Endometrium (tissue), 2 donors: ENCODE measurements around the gene CLDN11.

Experiments used
- FAIRE-seq: peaks from 2 replicates; lab custom pipeline; 2012; peaks lifted over from hg19 to GRCh38; lab: Jason Lieb, UNC
- donor health status: control.
- donor health status: control.

The CLDN11 gene

DNA sequence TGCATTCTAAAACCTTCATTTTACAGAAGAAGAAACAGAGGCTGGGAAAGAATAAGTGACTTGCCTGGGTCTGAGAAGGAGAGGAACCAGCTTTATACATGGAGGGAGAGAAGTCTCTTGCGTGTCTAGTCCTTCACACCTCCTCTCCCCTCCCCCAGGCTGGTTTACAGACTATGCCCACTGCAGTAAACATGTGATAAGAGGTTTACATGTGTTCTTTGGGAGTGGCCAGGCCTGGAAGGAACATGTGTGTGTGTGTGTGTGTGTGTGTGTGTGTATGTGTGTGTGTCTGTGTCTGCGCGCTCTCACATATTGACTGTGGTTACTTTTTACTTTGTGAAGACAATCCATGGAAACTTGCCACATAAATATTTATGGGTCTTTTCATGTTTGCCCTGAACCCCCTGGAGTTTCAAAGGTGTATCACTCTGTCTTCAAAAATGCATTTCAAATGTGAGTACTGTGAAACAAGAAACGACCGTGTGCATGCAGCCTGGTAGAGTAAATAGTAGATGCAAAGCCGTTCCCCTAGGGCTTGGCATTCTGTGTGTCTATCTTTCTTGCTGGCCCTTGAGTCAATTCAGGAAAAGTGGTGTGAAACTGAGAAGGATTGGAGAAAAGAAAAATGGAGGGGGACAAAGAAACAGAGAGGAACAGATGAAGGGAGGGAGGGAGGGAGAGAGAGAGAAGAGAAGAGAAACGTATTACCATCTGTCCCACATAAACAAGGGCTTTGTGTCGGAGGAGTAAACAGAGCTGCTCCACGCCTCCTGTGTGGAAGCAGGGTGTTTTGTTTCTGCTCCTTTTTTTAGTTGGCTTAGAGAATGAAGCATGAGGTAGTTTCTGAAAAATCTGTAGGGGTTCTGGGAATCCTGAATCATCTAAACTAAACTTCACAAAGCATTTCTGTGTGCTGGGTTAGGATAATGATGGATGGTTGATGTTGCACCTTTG, 51.7 kb downstream of the CLDN11 start:
- FAIRE-seq: peak; percentile 77

DNA sequence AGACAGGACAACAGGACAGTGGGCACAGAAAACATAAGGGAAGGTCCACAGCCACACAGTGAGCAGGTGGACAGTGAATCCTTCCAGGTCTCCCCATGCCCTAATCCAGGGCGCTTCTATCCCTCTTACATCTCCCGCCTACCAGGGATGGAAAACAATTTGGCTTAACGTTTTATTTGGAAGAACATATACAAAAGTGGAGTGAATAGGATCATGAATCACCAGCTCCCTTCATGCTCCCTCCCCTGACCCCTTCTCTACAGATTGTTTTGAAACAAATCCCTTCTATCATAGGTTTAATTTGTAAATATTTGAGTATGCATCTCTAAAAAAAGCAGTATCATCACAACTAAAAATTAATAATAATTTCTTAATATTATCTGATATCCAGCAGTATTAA, 52.5 kb downstream of the CLDN11 start:
- no peak for FAIRE-seq

DNA sequence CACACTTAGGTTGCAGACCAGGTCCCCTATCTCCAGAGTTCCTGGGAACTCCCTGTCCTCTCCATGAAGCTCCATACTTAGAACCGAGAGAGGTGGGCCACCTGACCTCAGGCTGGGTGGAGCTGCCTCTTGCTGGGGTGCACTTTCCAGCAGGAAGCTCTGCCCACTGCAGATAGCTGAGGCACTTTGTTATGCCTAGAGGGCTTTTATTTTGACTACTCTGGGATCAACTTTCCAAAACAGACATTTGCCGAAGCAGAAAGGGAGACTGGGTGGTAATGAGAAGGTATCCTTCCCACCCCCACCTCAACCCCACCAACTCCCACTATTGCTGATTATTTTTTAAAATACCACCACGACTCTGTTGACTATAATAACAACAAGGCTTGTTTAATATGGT, 54.7 kb downstream of the CLDN11 start:
- FAIRE-seq: no peak

DNA sequence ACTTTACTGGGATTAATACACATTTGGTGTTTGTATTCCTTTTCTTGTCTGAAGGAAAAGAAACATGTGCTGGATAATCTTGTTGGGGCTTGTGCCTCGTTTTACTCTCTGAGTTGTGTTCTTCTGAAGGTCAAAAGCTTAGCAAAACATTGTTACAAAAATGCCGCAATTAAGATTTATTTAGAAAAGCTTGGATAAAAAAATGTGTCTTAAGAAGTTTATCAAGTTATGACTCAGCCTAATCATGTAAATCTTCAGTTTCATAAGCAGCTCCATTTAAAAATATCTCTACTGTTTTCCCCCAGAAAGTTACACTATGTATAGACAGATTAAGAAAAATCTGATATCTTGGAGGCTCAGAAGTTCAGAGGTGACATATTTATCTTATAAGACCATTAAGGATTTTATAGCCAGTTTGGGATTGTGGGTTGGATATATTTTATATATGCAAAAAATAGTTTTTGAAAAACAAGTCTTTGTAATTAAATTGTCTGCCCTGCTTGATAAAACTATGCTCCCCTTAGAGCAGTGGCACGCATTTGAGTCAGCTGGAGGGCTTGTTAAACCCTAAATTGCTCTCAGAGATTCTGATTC, 56.5 kb downstream of the CLDN11 start:
- FAIRE-seq: no peak

DNA sequence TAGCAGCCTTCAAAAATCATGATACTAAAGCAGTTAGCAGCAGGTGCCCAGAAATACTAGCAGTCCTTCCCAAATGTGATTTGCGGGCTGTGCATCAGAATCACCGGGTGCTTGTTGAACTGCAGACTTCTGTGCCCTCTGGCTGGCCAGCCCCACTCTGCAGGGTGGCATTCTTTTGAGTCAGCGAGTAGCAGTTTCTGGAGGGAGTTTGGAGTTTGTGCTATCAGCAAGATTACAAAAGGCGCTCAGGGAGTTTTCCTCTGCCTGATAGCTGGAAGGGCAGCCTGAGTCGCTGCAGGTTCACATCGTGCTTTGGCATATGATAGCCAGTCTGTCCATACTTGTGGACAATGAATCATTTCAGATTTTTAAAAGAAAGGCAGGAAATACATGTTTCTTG, 57.6 kb downstream of the CLDN11 start:
- no peak for FAIRE-seq

DNA sequence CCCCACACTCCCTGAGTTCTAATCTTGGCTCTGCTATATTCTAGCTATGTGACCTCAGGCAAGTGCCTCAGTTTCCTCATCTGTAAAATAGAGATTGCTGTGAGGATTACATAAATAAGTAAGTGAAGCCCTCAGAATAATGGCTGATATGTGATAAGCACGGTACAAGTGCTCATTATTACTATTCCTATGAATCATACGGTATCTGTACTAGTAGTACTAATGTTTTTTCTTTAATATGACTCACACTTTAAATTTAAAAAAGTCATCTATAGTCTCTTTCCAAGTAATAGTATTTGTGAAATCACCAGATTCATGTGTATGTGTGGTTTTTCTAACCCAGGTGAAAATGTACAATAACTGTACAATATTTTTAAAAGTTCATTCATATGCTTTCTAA, 58.7 kb downstream of the CLDN11 start:
- no peak for FAIRE-seq

DNA sequence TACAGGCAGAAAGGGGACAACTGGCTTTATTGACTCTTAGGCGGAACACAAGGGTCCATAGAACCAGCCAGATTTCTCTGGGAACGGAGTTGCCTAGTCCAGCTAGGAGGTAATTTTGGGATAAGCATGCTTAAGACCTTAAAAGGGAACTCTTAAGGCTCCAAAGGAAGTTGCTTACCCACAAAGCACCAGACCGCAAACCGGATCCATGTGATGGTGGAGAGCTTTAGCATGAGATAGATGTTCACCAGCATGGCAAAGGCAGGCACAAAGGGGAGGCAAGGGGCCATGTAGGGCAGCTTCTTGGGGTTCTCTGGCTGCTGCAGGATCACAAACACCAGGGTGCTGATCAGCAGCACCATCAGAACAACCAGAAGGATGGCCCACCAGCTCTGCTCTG, 61.4 kb downstream of the CLDN11 start:
- no peak for FAIRE-seq

DNA sequence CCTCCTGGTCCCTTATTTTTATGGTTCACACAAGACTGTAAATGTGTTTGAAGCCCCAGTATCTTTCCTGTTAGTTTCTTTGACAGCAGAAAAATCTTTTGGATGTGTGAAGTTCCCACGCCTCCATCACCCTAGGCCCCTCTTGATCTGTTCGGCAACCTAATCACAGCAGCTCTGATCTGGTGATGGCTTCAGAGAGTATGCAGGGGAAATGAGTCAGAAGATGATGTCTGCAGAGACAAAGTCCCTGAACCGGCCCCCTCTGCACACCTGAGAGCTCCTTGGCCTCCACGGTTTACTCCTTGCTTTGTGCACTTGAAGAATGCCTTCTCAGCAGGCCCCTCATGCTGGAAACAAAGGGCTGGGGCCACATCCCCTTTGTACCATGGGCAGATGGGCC, 63.5 kb downstream of the CLDN11 start:
- FAIRE-seq: no peak

DNA sequence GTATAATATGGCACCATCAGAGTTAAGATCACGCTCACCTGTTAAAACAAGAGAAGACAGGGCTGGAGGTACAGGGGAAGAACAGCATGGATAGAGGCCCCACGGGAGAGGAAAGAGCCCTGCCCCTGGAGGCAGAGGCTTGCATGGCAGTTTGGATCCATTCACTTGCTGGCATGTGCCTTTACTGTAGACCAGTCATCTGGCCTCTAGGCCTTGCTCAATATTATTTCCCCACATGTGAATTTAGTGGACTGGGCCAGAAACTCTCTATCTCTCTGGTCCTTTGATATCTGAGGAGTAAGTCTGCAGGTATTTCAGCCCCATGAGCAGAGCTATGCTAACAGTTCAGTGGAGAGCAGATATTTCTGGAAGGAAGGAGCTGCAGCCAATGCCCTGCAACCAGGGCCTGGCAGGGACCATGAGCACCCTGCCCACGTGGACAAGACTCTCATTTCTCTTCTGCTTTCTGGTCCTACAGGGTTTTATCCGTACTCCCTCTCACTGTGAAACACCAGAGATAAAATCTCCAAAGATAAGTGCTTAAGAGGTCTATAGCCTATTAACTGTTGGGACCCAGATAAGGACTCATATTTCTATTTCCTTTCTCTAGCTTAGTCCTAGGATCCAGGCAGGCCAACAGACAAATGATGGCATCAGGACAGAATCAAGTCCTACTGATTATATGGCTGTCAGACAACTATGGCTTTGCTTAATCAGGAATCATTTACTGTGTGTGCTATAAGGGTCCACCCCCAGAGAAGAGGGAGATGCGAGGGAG, 65.0 kb downstream of the CLDN11 start:
- FAIRE-seq: no peak
